HCEC 1CT (cell line): ENCODE results near the gene RHBG.
"Not testable (repeated sequence)": the region's sequence is repeated elsewhere in the genome, so short reads cannot be mapped to it uniquely, and the experiment has no call there.

Experiments
- DNase-seq: peaks from one replicate; pipeline ENCODE4 v3.0.0-alpha.2; 2017

The RHBG gene

DNA sequence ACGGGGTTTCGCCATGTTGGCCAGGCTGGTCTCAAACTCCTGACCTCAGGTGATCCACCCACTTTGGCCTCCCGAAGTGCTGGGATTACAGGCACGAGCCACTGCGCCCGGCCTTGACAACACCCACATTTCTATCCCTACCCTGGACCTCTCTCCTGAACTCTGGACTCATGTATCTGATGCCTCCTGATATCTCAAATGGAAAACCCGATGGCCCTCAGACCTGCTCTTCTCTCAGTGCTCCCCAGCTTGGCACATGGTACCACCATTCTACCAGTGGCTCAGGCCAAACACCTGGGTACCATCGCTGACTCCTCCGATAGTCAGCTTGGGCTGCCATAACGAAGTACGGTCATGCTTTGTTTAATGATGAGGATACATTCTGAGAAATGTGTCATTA, 8.5 kb upstream of the RHBG start:
- DNase-seq: no peak

DNA sequence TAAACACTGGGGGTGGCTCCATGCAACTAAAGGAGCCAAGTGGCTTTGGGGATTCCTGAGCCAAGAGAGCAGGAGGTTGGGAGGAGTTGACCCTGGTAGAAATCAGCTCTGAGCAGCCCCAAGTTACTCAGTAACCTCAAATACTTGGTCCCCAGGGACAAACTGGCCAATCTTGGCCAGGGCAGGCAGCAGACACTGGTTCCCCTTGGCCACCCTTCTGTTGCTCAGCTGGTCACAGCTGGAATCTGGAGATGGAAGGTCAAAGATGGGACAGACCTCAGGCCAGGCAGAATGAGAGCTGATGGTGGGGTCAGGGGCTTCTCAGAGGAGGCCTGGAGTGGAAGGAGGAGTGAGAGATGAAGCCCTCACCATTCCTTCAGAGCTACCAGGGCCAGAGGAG, 3.3 kb upstream of the RHBG start:
- DNase-seq: no peak

DNA sequence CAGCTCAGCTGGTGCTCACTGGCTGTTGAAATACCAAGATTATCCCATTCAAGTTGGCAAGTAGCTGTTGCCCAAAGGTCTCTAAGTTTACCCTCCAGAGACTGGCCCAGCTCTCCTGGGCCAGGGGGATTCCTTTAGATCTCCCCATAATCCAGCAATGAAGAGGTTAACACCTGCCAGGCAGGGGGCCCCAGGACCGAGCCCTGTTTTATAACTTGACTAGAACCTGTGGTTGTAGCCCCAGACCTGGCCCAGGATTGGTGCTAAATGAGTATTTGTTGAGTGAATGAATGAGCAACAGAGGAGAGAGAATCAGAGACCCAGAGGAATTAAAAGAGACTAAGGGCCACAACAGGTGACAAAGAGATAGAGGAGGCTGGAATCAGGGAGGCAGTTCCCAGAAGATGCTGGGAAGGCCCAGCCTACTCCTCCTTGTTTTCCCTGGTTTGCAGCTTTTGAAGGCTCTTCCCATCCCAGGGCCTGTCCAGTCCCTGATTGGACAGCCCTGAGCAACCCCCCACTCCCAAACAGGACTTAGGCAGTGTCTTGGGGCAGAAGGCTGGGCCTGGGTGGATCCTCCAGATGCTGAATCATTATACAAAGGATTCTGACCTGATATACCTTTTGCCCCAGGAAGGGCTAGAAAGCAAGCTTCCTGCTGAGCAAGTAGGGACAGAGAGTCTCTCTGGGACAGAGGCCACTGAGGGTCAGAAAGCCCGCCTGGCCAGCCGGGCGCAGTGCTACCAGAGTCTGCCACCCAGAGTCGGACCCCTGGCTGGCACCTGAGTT, 2.4 kb upstream of the RHBG start:
- no peak for DNase-seq

DNA sequence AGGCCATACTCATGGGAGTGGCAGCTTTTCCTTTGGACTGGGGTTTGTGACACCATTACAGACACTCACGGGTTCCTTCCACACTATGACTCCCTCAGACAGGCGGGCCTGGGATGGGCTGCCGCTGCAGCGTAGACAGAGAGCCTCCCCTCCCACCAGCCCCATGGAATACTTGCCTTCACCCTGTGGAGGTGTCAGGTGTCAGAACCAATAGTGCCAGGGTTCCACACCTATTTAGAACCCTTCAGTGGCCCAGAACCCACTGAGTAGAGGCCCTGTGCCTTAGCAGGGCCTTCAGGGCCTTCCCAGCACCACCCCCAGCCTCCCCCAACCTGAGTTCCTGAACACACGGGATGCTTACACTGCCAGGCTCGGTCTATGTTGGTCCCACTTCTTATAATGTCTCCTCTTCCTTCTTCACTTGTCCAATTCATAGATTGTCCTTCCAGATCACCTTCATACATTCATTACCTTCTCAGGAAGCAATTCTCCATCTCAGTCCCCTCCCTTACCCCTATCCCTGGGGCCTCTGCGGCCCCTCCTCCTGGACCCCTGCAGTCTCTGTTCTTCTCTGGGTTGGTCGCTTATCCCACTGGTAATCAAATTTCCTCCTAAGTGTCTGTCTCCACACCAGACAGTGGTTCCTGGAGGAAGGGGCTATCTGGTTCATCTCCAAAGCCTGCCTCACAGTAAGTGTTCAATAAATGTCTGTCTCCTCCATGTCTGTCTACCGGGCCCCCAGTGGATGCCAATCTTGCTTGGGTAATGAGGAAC, 1.4 kb upstream of the RHBG start:
- DNase-seq: no peak

DNA sequence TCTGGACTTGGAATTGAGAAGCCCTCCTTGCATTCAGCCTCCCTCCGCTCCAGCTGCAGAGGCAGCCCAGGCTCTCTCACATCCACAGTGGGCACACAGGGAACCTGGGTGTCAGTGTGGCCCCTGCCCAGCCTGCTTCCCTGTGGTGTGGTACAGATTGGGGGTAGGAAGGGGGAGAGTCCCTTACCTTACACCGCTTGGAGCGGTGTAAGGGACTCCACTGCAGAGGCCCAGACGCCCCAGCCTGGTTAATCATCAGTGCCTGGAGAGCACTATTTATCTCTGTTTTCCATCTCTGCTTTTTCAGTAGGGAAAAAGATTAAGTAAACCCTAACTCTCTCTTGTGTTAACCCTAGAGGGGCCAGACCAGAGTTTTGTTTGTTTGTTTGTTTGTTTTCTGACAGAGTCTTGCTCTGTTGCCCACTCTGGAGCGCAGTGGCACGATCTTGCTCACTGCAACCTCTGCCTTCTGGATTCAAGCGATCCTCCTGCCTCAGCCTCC, 803 bp upstream of the RHBG start:
- no peak for DNase-seq

DNA sequence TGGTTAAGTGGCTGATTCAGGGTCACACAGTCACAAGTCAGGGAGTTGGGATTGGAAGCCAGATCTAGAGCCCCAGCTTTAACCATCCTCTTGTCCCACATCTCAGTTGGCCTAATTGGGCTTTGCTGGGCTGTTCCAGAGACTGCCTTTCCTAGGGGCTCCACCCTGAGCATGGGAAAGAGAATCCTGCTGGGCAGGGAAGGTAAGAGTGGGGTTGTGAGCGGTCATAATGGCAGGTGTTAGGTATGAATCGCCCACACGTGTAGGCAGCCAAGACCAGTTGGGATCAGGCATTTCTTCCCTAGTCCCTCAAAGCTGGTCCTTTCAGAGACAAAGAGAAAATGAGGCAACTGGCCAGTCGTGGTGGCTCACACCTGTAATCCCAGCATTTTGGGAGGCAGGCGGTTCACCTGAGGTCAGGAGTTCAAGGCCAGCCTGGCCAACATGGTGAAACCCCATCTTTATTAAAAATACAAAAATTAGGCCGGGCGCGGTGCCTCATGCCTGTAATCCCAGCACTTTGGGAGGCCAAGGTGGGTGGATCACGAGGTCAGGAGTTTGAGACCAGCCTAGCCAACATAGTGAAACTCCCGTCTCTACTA, 775 bp downstream of the RHBG start:
- DNase-seq: not testable (repeated sequence)

DNA sequence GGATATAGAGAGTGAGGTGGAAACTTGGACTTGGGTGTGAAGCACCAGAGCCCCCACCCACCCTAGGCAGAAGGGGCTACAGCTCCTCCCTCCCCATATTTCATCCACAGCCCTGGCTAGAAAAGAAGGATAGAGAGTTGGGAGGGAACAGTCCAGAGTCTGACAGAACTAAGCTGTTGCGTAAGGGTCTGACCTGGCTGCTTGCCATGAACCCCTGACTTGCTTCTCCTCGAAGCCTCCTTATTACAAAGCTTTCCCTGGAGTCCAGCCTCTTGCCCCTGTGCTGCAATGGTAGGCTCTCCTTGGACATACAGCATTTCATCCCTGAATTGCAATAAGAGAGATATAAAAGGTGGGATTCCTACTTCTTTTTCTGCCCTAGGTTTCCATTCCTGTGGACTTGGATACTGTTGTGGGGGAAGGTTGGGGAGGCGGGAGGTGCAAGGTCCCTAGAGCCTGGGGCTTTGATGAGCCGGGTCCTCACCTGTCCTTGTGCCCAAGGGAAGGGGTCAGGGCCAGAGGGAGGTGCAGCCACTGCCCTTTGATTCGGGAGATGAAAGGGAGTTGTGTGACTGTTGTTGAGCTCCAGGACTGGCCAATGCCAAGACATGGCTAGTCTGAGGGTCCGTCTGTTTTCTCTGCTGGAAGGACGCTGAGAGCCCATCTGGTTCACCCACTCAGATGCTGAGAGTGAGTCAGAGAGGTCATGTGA, 2.7 kb downstream of the RHBG start:
- peak; percentile 37 for DNase-seq

DNA sequence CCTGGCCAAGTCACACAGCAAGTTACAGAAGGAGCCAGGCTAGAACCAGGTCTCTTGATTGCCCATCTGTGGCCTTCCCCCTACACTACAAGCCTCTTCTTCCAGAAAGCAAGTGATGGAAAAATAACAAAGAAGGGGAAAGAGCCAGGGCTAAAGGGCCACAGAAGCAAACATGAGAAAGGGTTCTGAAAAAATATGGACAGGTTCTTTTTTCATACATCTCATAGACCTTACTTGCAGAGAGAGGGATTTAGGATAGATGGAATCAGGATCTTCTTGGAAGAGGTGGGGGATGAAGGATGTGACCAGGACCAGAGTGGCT, 3.2 kb downstream of the RHBG start:
- peak; percentile 70 for DNase-seq

DNA sequence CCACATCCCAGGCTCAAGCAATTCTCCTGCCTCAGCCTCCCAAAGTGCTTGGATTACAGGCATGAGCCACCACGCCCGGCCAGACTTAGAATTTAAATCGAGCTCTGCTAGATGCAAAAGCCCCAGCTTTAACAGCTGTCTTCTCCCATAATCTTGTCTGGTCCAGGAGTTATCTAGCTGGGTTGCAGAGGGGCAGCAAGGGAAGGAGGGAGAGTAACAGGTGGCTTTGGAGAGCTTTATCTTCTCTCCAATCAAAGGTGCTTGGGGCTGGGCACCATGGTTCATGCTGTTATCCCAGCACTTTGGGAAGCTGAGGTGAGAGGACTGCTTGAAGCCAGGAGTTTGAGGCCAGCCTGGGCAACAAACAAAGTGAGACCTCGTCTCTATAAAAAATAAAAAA, 3.9 kb downstream of the RHBG start:
- no peak for DNase-seq

DNA sequence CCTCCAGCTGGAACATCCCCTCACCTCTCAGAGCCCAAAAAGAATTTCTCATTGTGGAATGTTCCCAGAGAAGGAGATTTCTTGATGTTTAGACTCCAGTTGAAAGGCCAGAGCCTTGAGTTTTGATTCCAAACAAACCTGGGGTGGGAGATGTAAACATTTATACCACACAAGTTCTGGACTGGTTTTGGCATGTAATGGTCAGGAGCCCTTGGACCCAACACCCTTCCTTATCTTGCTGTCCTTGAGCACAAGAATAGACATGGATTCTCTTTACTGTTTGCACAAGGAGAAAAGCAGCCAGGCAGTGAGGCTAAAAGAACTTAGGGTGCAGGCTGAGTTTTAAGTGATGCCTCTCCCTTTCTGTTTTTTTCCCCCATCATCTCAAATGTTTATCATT, 4.5 kb downstream of the RHBG start:
- no peak for DNase-seq

DNA sequence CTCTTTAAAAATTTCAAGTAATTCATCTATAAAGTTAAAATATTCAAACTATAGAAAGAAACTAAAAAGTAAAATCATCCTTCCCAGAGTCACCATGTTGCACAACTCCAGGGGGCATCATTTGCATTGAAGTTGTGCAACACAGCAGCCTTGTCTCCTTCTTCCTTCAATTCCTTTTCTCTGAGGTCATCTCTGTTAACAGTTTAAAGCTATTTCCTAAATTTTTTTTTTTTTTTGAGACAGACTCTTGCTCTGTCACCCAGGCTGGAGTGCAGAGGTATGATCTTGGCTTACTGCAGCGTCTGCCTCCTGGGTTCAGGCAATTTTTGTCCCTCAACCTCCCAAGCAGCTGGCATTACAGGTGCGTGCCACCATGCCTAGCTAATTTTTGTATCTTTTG, 7.1 kb downstream of the RHBG start:
- peak; percentile 58 for DNase-seq

DNA sequence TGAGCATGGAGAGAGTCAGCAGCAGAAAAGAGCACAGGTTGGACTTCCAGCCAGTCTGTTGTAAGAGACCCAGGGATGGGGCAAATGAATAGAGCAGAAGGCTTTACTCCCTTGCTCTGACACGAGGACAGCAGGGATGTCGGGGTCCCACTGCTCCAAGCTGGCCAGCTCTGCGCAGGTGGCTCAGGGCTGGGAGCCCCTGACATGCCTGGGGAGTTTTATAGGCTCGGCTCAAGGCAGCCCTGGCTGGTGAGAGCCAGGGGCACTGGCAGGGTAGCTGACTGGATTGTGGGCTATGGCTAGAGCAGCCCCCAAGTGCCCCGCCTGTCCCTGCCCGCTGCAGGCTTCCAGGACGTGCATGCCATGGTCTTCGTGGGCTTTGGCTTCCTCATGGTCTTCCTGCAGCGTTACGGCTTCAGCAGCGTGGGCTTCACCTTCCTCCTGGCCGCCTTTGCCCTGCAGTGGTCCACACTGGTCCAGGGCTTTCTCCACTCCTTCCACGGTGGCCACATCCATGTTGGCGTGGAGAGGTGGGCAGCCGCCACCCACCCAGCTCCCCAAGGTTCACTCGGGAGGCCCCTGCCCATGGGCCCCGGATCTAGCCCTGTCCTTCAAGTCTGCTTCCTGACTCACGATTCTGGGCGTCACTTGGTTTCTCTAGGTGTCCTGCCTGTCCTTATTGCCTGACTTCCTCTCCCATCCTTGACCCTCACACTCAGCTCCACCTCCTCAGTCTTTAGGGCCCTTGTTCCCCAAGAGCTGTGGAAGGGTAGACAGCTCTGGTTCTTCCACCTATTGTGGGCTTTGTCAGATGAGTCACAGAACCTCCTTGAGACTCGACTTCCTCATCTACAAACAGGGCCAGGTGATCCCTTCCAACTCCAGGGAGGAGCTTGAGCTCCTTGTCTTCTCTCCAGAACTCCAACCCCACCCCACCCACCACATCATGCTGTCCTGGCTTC, 8.2 kb downstream of the RHBG start:
- no peak for DNase-seq

DNA sequence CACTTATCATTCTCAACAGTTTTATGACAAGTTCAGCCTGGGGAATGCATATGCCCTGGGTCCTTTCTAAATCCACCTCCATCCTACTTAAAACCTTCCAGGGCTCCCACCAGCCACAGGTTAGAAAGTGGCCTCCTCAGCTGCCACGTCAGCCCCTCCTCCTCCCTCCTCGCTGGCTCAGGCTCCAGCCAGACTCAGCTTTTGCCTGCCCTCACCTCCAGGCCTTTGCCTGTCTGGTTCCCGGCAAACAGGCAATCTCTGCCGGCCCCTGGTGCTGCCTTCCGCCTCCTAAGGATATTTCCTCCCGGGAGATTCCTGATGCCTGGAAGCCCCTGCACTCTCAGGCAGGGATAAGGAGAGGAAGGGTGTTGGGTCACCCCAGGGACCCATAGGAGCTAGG, 9.5 kb downstream of the RHBG start:
- no peak for DNase-seq

DNA sequence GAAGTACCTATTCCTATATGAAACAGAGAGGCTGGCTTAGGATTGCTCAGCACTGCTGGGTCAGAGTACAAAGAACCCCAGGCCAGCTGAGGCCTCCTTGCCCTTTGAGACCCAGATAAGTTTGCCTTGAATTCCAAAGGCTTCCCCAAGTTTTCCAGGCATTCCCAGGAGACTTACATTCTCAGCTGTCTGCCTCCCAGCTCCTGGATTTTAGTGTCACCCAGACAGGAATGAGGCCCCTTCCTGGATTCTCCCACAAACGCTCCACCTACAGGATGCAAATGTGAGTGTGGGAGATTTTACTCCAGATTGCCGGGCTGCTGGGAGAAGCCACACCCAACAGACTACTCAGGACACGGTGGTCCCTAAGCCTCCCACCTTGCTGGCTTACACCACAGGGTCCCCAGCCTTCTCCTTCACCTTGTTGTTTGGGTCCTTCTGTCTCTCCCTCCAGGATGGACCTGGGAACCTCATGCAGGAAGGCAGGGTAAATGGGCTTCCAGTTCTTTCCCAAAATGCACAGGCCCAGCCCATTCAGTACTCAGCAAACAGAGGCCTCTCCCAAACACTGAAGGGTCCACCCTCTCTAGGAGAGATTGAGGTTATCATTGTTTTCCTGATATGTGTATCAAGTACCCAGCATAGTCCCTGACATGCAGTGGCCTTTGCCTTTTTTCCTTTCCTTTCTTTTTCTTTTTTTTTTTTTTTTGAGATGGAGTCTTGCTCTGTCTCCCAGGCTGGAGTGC, 10.6 kb downstream of the RHBG start:
- peak; percentile 28 for DNase-seq

DNA sequence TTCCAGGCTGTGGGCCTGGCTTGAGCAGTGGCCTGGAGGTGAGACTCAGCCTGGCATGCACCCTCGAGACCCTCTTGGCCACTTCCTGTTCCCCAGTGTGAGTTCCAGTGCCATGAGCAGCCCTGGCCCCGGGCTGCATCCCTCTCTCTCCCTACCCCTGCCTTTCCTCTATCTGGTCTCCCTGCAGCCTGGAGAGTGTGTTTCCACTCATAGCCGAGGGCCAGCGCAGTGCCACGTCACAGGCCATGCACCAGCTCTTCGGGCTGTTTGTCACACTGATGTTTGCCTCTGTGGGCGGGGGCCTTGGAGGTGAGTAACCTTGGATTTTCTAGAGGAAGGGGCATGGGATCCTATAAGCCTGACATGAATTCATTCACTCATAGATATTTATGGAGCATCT, 13.6 kb downstream of the RHBG start:
- DNase-seq: no peak

DNA sequence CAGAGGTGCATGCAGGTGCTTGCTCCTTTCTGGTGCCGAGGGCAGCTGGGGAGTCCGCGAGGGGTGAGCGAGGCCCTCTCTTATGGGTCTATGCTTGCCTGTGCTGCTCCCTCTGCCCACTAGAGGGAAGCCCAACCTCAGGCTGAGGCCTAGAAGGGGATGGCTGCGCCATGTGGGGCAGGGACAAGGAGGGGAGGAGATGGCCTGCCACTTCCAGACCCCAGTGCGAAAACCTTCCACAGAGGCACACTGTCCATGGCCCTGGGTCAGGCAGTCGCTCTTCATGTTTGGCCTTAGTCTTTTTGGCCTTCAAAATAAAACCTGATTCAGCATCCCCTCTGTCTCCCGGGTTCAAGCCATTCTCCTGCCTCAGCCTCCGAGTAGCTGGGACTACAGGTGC, 14.0 kb downstream of the RHBG start:
- DNase-seq: peak; percentile 42

DNA sequence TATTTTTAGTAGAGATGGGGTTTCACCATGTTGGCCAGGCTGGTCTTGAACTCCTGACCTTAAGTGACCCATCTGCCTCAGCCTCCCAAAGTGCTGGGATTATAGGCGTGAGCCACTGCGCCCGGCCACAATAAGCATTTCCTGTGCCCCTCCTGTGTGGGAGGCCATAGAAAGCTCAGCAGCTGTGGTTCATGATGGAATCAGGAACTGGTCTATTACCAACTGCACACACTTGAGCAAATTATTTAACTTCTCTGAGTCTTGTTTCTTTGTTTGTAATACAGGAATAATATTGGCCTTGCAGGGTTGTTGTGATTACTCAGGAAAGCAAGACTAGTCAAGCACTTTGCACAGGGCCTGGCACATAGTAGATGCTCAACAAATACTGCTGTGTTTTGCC, 15.0 kb downstream of the RHBG start:
- DNase-seq: no peak

DNA sequence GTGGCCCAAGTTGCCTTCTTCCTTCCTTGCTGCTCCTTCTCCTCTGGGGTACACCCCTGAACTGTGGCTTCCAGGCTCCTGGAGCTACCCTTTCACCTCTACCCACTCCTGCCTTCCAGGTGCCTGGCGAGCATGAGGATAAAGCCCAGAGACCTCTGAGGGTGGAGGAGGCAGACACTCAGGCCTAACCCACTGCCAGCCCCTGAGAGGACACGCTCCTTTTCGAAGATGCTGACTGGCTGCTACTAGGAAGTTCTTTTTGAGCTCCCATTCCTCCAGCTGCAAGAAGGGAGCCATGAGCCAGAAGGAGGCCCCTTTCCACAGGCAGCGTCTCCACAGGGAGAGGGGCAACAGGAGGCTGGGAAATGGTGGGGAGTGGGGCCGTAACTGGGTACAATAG, 15.6 kb downstream of the RHBG start:
- DNase-seq: no peak

DNA sequence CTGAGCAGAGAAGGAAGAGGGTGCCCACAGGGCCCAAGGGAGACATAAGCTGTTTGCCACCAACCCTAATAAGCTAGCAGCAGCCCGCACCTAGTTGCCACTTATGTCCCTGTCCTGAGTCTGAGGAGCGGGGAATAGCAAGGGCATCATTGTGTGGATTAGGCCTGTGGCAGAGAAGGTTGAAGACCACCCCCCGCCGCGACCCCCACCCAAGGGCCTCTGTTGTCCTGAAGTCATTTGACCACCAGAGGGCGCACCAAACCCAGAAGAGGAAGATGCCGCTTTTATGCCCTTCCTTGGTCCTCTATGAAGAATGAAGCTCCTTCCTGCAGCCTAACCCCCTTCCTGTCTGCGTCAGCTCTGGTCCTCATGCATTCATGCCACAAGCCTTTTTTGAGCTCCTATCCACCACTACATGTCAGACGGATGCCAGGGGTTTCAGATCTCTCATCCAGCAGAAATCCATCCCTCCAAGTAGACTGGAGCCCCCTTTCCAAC, 16.6 kb downstream of the RHBG start:
- peak; percentile 73 for DNase-seq

DNA sequence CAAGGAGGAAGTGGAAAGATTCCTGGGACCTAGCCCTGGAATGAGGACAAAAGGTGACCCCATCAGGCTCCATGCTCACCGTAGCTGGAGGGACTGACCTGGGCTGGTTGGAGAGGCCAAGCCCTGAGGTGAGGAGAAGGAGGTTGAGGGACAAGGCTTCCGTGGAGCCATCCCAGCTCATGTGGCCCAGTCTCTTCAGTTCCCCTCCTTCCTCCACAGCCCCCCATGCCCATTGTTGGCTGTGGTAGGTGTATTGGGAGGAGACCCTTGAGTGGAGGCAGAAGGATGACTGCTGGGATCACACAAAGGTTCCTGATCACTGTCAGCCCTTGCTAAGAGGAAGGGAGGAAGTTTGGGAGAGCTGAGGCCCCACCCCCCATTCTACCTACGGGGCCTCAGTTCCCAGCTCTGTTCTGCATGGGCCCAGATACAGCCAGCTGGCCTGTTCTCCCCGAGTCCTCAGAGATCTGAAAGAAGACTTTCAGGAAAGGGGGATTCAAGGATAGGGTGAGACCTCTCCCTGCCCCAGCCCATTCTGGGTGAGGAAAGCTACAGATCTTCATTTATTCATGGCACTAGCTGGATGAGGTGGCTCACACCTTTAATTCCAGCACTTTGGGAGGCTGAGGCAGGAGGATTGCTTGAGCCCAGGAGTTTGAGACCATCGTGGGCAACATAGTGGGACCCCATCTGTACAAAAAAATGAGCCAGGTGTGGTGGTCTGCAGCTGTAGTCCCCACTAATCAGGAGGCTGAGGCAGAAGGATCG, 17.3 kb downstream of the RHBG start:
- DNase-seq: no peak
